DMS114 treated with DMSO at 0.1 percent for 48 hours (cell line): ENCODE measurements around the gene GPR137C.

Experiments used
- DNase-seq: peaks from one replicate; lab custom pipeline; 2025; ENCODE audit not compliant: unreplicated experiment; lab: John Stamatoyannopoulos, UW

Gene GPR137C

DNA sequence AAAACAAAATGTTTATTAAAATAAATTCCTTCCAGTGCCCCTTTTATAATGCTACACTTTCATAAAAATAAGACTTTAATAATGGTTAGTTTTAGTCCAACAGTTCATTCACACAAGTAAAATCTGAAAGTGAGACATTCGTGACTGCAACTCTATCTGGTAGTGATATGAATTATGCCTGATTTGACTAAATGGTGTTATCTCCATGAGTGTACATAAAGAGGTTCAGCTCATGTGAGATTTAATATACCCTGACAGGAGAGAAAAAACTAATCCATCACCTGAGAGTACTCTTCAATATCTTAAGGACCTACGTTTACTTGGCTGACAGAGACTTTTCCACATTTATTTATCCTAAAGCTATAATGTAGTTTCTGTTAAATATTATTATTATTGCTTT, 108.7 kb downstream of the GPR137C start:
- DNase-seq: no peak

DNA sequence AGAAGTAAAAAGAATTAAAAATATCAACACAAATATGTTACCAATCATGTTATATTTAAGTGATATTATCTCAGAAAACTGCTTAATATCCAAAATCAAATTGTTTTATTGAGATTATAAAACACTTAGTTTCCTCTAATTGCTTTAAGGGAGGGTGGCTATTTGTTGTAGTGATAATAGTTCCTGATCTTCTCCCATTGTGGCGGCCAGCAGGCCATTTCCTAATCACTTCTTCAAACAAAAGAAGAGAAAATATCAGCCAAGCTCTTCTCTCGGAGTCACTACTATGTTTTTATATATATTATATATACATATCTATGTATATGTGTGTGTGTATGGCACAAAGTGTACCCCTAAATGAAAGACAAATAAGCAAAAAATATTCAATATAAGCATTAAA, 111.2 kb downstream of the GPR137C start:
- DNase-seq: no peak

- no peak for DNase-seq
Measured at GRCh38 chr14:52678591-52678990, 126.0 kb downstream of the GPR137C start.

DNA sequence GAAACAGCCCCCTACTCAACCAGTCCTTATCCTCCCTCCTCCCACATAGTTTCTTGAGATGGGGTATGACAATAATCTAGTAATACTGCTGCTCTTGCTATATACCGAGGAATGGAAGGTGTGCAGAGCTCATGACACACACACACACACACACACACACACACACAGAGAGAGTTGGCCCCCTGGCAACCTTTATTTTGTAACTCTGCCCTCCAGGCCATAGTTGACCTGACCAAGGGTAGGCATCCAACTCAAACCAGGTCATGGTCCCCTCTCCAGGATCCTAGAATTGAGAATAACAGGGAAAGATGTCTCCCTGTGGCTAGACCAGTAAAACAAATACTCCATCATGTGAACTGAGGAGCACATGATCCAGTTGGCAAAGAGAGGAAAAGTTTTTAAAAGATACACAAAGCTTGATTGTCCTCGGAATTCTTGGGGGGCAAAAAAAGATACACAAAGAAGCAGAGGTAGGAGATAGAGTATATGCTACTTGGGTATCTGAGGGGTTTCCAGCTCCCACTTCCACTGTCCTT, 131.4 kb downstream of the GPR137C start:
- no peak for DNase-seq

DNA sequence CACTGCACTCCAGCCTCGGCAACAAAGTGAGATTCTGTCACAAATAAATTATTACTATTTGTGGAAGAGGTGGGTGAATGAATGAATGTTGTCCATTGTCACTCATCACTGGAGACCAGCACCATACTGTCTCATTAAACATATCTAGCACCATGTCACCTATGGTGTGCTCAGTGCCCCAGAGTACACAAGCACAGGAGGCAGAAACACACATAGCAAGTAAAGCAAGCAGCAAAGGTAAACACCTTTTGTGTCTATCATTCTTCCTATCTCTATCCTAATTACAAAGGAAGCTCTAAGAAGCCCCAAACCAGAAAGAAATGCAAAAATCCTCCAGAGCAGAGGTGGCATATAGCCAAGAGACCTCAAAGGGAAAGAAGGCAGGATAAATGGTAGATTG, 133.5 kb downstream of the GPR137C start:
- DNase-seq: no peak
